GM19397 (cell line): ENCODE data around the gene SUMO3.

Experiments
- ATAC-seq: cut with Tn5 transposase; IDR thresholded peaks from one replicate; pipeline ENCODE4 v1.9.1; 2021; ENCODE audit warnings: mild to moderate bottlenecking, moderate library complexity; ENCODE audit not compliant: unreplicated experiment

Gene SUMO3

DNA sequence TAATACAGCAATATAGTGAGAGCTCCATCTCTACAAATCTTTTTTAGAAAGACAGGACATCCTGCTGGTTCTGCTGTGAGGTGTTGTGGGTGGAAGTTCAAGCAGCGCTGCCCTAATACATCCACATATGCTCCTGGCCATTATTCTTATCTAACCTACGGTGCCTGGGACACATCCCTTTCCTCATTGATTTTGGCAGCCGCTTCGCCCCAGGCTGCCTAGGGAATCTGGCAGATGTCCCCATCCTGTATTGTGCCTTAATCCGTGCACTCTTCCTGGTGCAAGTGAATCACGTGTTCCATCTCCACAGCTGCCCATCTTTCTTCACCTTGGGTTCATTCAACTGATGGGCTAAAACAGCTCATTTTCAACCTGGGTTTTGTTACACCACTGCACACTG is 13.1 kb downstream of the SUMO3 start:
- ATAC-seq = no peak

DNA sequence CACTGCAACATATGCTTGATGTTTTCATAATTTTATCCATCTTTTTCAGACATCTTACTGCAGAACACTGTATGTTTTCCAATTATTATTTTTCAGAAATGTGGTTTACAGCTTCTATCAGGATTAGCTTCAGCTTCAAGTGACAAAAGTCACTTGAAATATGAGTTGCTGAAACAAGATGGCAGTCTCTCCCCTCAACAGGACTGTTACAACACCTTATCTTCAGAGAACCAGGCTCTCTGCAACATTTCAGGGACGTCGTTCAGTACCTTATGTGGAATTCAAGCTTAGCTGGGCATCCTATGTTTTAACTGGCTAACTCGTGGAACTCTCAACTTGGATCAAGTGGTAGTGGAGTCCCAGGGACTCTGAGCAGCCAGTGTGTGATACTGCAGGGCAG is 14.2 kb downstream of the SUMO3 start:
- no peak for ATAC-seq

DNA sequence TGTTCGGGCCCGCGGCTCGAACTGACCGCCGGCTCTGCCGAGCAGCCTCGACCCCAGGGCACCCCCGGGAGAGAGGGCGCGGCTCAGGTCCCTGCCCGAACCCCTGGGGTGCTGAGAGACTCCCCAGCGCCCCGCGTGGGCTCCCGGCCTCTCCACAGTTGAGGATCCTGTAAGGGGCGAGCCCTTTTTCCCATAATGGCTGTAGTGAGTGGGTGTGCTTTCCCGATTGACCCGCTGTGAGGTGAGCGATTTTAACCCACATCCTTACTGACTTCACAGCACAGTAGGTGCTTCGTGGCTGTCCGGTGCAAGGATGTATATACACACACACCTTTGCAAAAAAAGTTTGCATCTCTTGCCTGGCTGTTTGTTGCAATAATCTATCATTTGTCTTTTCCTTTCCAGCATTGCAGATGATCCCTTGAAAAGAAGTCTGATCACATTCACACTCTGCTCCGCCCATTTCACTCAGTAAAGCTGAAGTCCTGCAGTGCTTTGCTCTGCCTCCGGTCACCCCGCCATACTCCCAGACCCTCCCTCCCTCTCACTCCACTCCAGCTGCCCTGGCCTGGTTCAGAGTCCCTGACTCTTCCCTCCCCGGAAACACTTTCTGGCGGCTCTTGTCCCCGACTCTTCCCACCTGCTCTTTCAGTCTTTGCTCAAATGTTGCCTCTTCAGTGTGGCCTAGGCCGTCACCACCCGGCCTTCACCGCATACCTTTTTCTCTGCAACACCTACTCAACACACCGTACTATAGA is 15.3 kb downstream of the SUMO3 start:
- no peak for ATAC-seq

DNA sequence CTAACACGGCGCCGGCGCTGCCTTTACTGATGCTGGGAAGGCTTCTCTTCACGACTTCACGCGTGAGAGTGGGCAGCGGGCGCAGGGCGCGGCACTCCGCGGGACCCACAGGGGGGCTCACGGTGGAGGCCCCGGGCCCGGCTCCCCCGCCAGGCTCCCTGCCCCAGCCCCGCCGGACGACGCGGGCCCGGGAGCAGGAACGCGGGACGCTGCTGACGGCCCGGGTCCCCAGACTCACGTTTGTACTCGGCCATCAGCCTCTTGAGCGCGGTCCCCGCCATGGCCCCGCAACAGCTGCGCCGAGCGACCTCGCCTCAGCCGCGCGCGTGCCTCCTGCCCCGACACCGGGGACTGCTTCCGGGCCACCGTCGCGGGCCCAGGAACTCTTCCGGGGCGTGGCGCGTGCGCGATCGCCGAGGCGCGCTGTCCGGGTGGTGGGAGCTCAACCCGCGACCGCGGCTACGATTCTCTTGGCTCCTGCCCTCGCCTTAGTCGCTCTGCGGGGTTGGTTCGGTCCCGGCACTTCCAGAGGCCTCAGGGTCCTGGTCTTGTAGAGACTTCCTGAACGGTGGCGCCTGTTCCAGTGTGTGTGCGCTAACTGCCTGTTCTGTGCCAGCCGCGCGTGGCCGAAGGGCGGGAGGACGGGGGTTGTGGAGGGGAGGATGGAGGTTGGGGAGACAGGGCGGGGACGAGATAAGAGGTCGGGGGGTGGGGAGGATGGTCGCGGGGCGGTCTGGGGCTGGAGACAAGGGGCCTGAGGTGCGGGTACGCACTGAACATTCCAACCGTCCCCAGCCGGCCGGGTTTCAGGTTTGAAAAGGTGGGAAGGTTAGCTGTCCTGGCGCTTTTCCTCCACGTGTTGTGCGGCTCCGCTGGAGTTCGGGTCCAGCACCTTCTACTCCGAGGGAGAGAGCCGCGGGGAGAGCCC is 16.1 kb downstream of the SUMO3 start, which contains the start of gene UBE2G2:
TSS of gene UBE2G2 (minus strand) at position 353 of the 928 bp plus-strand sequence. CDS start at position 281, 72 bp downstream.
- peak; percentile 88 for ATAC-seq

DNA sequence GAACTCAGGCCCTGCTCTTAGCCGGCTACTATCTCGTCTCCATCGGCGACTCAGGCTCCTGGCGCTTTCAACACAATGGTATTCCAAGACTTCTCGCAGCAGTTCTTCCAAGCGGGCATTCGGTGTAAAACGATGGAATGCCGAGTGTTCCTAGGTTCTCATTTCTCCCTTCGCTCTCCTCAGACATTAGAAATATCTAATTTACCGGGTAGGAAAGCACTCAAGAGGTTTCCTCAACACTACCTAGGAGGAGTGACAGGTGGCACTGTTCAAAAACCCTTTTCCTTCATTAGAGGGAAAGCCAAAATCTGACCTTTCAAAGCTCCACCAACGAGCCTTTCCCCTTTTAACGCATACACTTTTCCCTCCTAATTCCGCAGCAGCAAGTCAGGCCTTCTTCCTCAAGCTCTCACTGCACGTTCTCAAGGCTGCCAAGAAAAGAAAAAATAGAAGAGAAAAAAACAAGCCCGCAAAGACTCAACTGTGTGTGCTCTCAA is 16.8 kb downstream of the SUMO3 start:
- peak; percentile 28 for ATAC-seq

DNA sequence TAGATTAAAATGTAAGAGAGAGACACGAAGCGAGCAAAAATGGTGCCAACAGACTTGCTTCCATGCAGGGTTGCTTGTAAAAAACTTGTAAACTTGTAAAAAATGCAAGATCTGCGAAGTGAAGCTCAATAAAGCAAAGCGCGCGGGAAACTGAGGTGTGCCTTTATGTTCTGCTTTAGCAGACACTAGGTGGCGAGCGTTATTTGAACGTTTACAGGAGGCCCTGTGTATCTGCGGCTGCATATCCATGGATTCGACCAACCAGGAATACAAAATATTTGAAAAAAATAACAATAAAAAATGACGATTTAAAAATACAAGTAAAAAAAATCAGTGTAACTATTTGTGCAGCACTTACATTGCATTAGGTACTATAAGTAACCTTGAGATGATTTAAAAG is 17.8 kb downstream of the SUMO3 start:
- ATAC-seq = no peak

DNA sequence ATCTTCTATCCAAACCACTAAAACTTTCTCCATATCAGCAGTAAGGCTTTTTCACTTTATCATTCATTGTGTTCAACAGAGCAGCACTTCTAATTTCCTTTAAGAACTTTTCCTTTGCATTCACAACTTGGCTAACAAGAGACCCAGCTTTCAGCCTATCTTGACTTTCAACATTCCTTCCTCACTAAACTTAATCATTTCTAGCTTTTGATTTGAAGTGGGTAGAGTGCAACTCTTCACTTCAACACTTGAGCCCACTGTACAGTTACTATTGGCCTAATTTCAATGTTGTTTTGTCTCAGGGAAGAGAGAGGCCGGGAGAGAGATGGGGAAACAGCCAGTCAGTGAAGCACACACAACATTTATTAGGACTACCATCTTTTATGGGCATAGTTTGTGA is 18.2 kb downstream of the SUMO3 start:
- ATAC-seq = no peak

DNA sequence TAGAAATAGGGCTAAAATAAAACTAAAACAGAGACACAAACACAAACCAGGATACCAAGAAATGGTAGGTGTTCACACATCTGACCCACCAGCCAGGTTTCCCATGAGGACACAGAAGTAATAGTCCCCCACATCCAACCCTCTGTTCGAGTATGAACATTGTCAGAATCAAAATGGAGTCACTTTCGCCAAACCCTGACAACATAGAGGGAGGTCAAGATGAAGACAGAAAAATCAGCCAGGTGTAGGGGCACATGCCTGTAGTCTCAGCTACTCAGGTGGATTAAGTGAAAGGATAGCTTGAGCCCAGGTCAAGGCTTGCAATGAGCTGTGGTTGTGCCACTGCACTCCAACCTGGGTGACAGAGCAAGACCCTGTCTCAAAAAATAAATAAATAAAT is 20.1 kb downstream of the SUMO3 start:
- ATAC-seq = no peak

DNA sequence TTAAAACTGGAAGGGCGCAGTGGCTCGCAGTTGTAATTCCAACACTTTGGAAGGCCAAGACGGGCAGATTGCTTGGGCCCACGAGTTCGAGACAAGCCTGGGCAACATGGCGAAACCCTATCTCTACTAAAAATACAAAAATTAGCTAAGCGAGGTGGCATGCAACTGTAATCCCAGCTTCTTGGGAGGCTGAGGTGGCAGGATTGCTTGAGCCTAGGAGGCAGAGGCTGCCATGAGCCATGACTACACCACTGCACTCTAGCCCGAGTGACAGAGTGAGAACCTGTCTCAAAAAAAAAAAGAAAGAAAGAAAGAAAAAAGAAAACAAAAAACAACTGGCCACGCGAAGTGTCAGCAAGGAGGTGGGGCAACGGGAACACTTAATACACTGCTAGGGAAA is 22.5 kb downstream of the SUMO3 start:
- no peak for ATAC-seq

DNA sequence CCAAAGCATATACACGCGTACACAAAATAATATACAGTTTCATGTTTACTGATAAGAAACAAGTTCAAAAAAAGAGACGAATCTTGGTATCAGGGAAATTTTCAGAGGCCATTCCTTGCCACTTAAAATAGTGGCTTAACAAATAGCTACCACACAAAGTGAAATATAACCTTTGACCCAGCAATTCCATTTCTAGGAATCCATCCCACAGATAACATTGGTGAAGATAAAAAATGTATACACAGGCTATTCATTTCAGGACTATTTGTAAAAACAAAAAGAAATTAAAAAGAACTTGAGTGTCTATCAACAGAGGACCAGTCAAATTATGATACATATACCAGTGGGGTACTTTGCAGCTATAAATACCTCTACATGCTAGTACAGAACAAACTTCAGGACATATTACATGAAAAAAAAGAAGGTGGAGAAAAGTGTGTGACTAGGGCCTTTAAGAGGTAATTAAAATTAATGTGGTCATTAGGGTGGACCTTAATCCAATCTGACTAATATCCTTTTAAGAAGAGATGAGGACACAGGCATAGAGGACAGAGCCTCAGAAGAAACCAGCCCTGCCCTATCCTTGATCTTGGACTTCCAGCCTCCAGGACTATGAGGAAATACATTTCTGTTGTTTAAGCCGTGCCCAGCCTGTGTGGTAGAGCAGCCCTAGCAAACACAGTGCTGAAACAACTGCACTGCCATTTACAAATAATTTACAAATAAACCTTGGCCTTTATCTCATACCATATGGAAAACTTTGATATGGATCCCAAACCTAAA is 24.1 kb downstream of the SUMO3 start:
- ATAC-seq = no peak

DNA sequence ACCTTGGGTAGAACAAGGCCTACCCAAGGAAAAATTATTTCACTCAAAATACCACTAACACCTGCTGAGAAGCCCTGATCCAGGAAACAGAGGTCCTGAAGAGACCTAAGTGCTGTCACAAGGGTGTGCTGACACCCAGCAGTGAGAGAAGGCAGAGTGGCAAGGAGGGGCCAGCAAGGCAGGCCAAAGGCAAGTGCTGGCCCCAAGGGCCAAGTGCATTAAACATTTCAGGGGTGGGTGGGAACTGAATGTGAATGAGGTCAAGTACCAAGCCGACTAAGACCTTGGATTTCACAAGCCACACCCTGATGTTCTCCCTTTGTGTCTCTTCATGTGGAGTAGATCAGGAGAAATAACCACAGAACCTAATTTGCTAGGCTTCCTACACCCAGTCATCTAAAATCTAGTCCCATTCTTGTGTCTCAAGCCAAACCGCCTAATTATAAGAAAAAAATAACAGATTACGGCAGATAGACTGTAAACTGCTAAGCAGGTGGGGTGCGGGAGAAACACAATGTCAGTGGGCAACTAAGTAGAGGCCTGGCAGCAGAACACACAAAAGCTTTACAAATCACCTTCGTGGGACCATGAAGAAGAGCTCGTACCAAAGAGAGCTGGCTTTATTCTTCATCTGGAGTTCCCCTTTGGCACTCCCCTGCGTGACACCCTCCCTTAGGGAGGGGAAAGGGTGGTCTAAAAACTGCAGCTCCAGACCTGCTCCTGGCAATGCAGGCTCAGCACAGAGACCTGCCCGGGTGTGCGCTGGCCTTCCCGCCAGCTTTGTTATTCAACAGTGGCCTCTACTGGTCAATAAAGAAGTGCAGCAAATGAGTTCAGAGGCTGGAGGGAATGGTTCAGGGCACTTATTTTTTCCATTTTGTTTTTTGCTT is 24.9 kb downstream of the SUMO3 start:
- ATAC-seq = peak; percentile 52

DNA sequence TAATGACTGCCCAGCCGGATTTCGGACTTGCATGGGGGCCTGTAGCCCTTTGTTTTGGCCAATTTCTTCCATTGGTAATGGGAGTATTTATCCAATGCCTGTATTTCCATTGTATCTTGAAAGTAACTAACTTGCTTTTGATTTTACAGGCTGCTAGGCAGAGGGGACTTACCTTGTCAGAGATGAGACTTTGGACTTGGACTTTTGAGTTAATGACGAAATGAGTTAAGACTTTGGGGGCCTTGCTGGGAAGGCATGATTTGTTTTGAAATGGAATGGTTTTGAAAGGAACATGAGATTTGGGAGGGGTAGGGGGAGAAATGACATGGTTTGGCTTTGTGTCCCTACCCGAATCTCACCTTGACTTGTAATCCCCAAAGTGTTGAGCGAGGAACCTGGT is 25.9 kb downstream of the SUMO3 start:
- ATAC-seq = no peak

DNA sequence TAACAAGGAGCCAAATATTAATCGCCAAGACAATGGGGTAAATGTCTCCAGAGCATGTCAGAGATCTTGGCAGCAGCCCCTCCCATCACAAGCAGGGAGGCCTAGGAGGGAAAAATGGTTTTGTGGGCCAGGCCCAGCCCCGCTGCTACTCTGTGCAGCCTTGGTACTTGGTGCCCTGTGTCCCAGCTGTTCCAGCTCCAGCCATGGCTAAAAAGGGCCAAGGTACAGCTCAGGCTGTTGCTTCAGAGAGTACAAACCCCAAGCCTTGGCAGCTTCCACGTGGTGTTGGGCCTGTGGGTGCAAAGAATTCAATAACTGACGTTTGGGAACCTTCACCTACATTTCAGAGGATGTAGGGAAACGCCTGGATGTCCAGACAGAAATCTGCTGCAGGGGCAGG is 26.6 kb downstream of the SUMO3 start:
- no peak for ATAC-seq

DNA sequence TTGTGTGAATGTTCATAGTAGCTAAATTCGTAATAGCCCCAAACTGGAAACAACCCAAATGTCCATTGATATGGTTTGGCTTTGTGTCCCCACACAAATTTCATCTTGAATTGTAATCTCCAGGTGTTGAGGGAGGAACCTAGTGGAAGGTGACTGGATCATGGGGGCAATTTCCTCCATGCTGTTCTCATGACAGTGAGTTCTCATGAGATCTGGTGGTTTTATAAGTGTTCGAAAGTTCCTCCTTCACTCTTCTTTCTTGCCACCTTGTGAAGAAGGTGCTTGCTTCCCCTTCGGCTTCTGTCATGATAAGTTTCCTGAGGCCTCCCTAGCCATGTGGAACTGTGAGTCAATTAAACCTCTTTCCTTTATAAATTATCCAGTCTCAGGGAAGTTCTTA is 27.5 kb downstream of the SUMO3 start:
- no peak for ATAC-seq

DNA sequence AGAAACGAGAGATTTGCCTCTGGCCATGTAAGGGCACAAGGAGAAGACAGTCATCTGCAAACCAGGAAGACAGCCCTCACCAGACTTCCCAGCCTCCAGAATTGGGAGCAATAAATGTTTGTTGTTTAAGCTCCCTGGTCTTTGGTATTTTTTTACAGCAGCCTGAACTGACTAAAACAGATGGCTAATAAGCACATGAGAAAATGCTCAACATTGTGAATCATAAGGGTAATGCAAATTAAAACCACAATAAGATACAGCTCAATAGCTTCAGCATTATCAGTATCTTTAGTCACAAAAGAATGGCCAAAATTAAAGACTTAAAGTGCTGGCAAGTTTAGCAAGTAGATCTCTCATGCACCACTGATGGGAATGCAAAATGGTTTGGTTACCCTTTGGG is 28.0 kb downstream of the SUMO3 start:
- ATAC-seq = no peak

DNA sequence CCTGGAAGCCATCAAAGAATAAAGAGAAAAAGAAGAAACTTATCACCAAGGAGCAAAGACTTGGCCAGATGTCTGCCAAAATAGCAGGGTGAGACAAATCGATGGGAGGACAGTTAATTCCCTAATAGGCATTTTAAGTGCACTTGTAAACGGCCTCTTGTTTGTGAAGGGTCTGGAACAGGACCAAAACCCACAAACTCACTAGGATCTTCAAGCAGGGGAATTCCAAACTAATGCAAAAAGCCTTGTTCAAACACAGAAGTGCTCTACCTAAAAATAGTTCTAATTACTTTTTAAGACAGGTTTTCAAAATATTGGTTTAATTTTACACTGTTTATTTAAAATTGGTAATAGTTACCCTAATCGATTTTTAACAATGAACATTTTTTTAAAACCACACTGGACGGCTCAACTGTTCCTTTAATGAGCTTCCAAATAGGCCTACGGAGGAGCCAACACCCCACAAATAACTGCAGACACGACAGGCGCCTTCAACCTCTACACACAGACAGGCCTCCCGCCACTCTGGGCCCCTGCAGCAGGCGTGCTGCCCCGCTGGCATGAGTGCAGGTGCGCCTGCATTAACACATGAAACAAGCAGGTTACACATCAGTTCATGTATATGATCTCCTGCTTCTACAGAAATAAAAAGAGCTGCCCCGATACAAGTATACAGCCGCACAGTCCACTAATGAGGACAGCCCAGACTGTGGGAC is 32.1 kb downstream of the SUMO3 start:
- no peak for ATAC-seq

DNA sequence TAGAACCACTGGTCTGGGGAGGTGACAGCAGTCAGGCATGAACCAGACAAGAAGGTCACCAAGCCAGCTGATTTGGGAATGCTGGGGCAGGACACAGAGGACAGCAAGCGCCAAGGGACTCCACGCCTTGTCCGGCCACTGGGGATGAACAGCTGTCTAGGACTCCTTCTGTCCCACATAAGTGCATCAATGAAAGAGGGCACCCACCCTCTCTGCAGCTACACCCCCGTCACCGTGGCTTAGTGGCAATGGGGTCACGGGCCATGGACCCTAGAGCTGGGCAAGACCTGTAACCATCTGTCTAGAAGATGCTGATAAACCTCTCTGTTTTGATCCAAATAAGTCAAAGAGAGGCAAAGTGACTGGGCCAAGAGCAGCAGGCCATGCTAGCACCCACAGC is 33.1 kb downstream of the SUMO3 start:
- ATAC-seq = no peak

DNA sequence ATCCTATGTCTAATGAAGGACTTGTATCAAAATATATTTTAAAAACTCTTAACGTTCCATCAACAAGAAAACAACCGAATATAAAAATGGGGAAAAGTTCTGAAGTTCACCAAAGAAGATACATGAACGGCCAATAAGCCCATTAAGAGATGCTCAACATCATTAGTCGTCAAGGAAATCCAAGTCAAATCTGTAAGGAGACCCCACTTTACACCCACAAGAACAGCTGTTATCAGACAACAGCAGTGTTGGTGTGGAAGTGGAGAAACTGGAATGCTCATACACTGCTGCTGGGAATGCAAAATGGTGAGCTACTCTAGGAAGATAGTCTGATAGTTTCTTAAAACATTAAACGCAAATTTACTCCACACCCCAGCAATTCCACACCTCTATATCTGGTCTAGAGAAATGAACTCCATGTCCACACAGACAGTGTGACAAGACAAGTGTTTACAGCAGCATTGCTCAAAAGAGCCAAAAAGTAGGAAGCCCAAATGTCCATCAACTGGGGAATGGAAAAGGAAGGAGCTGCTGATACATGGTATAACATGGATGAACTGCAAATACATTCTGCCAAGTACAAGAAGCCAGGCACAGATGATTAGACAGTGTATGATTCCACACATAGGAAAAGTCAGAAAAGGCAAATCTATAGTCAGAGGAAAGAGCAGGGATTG is 34.7 kb downstream of the SUMO3 start:
- no peak for ATAC-seq
